Cerebellar nuclear complex (tissue), 1 donor: ENCODE data around the gene INPP5A.

Experiments used
- DNase-seq, 2 experiments: peaks; one replicate each; lab custom pipeline; 2025; lab: John Stamatoyannopoulos, UW

Gene INPP5A

DNA sequence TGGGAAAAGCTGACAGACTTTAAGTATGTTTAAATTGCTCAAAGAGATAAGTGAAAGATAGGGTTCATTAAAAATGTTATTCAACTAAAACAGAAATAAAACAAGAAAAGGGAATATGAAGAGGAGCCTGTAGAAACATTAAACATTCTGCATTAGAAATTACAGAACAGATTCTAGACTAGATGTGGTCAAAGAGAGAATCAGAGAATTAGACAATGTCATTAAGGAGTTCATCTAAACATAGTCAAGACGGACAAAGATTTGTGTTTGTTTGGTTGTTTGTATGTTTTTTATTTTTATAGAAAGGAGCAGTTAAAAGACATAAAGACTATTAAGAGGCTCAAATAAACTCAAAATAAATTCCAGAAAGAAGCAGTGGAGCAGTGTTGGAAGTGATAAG, 168.4 kb downstream of the INPP5A start:
- no peak for DNase-seq

GRCh38 chr10:132706701-132707100, 169.1 kb downstream of the INPP5A start:
- DNase-seq = no peak

- DNase-seq = no peak
These were observed 169.7 kb downstream of the INPP5A start for GRCh38 chr10:132707121-132707775.

- DNase-seq = no peak
These were observed 170.2 kb downstream of the INPP5A start for GRCh38 chr10:132707776-132708171.

- DNase-seq = no peak
These were observed 170.9 kb downstream of the INPP5A start for GRCh38 chr10:132708441-132708840.

- DNase-seq = no peak
These were observed 171.3 kb downstream of the INPP5A start for GRCh38 chr10:132708936-132709335.

GRCh38 chr10:132709471-132709951, 171.9 kb downstream of the INPP5A start:
- DNase-seq = no peak

- no peak for DNase-seq
These were observed 172.6 kb downstream of the INPP5A start for GRCh38 chr10:132710036-132710686.

GRCh38 chr10:132710746-132711612, 173.4 kb downstream of the INPP5A start:
- DNase-seq = no peak

GRCh38 chr10:132711613-132712121, 174.1 kb downstream of the INPP5A start:
- DNase-seq = no peak

- no peak for DNase-seq
These were observed 174.7 kb downstream of the INPP5A start for GRCh38 chr10:132712291-132712690.

DNA sequence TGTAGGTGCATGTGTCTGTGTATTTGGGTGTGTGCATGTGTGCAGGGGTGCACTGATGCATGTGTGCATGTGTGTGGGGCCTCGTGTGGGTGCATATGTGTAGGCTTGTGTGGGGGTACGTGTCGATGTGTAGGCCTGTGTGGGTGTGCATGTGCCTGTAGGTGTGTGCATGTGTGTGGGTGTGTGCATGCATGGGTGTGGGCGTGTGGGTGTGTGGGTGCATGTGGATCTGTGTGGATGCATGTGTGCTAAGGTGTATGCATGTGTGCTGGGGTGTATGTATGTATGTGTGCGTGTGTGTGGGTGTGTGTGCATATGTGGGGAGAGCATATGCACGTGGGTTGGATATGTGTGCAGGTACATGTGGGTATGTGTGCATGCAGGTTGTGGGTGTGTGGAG, 175.2 kb downstream of the INPP5A start:
- DNase-seq = no peak

DNA sequence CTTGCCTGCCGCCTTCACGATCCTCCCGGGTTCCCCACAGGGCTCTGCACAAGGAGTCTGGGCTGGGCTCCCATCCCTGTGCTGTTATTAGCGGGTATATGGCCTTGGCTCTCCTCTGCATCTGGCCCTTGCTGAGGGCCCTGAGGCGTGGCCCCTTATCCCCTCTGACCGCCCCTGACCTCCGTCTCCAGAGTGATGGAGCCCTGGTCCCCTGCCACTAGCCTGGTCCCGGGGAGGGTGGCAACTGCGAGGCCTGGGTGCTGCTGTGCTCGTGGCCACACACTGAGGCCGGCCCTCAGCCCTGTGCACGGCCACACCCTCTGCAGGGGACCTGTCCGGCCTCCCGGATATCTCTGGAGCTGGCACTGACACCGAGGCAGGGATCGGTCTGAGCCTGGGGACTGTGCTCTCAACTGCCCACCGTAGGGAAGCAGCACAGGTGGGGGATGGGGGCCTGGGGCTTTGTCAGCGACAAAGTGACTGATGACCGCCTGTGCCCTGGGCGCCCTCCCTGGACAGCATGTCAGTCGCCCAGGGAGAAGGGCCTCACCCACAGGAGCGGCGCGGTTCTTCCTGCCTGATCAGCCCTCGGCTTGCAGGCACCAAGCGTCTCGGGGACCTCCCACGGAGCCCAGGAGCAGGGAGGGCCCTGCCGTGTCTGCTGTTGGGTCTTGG, 176.0 kb downstream of the INPP5A start:
- no peak for DNase-seq

DNA sequence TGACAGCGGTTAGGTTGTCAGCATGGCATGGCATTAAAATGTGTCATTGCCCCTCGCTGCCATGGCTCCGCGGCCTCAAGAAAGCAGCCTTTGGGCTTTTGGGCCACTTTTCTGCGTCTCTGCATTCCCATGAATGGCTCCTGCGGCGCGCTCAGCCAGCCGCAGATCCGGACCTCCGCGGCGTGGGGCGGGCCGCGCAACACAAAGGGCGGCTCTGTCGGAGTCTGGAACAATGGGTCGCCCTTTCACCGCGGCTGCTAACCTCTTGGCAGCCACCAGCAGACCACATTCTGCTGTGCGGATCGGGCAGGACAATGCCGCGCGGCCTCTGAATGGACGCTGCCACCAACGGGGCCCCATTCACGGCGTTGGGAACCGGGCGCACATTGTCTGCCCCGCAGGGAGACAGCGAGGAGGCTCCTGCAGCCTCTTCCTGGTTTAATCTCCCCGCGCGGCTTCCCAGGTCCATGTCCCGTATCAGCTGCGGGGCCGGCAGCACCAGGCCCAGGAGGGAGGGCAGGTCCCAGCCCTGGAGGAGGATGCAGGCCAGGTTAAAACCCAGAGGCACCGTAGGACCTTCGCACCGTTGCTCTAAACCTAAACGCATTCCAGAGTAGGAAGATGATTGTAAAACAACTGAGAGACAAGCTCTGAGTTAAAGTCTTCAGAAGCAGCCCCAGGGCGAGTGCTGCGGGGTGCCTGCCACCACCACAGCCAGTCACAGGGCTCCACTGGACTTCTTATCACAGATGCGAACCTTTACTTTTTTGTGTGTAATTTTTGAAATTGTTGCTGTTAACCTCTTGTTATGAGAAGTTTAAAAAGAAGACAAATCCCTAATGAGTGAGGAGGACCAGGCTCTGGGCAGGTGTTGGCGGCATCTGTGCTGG, 176.8 kb downstream of the INPP5A start:
- DNase-seq = no peak

DNA sequence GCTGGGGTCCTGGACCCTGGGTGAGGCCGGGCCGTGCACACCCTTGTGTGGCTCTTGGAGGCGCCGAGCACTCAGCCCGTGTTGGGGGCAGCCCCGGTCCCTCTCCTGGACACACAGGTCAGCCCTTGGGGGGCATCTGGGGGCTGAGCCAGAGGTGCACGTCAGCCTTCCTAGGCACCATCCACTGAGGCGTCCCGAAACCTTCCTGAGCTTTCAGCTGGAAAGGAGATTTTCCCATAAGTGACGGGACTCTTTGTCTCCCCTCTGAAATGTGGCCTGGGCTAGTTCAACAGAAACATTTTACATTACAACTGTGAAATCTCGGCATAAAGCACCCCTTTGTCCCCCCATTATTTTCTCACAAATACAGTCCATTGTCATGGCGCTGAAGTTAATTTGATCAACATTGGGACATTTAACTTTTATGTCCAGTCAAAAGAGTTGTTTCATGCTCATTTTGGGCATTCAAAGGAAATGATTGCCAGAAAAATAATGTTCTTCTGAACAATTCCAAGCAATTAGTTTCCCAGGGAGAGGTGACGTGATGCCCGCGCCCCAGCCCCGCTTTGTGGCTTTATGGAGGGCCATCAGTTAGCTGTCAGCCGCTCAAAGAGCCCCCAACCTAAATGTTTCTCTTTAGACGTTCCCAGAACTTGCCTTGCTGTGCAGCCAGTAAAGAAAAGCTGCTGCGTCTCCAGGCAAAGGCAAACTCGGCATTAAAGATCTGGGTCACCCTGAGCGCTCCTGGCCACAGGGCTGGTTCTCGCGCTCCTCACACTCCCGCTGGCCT, 177.6 kb downstream of the INPP5A start:
- DNase-seq = no peak

GRCh38 chr10:132715776-132716680, 178.4 kb downstream of the INPP5A start:
- no peak for DNase-seq

DNA sequence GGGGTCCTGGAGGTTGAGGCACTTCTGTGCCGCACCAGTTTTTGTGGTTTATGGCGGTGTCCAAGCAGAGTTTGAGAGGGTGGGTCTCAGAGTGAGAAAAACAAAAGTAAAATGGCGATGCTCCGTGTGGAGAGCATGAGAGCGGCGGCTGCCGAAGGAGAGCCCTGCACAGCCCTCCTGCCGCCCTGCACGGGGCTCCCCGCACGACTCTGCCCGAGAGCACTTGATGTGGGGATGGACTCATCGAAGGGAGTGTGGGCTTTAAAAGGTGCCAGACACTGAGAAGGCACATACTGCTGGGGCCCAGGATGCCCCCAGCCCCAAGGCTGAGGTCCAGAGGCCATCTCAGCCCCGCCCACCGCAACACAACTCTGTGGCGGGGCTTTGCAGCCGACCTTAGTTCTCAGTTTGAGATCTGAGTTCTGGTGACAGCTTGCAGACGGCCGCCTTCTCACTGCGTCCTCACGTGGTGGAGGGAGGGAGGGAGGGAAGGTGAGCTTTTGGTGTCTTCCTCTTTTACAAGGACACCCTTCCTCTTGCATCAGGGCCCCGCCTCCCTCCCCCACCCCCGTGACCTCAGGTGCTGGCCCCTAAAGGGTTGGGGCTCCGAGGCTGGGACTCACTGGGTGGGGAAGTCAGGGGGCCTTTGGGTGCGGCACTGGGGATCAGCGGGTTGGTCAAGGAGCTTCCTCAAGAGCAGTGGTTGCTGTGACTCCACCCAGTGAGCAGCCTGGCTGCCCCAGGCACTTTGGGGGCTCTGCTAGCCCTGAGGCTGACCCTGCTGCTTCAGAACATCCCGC, 179.3 kb downstream of the INPP5A start:
- DNase-seq = no peak

DNA sequence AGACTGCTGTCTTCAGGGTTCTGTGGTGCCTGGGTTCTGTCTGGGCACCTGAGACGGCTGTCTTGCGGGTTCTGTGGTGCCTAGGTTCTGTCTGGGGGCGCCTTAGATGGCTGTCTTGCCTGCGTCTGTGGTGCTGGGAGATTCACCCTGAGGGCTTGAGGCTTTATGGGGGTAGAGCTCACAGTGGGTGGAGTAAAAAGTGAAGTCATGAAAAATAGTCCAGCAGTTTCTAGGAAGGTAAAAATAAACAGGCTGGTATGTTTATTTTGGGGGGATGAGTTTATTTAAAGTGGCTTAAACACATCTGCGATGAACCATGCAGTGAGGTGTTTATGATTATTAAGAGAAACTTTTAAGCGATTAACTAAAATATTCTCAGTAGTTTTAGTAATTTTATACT, 184.1 kb downstream of the INPP5A start:
- no peak for DNase-seq
